ENCODE results near the gene TOR1A. TPM values are rescaled to one million over a fixed set of nuclear protein-coding genes. Genes with fewer than 3 reads are reported as not detected.
A peak's percentile ranks its signal among the peaks of the same experiment; 100 is the strongest.

Gene TOR1A
- total RNA-seq, 1 donor from 2014 or later: 45.3 TPM

GRCh38 chr9:129857207-129857606 lies 33.3 kb upstream of the TOR1A start:
- H3K27ac Mint-ChIP-seq (ENCODE audit: unreplicated experiment): peak overlapping the region; percentile 88
- no peaks in the 10 kb centered on the region for H3K9me3 Mint-ChIP-seq (ENCODE audit: low read depth)
- TF ChIP-seq CTCF (IDR thresholded peaks at IDR 0.05): no peak
- peak overlapping the region; percentile 16 for H3K4me3 Mint-ChIP-seq (ENCODE audit: unreplicated experiment)
- H3K36me3 Mint-ChIP-seq (ENCODE audit: low read depth): peaks cover 23% of the 10 kb centered on the region
- peaks cover 25% of the 10 kb centered on the region for H3K4me1 Mint-ChIP-seq (ENCODE audit: low read depth)
- H3K27me3 Mint-ChIP-seq (ENCODE audit: low read depth): no peaks in the 10 kb centered on the region
- DNase-seq (ENCODE audit: low spot score): no peak

- H3K27ac Mint-ChIP-seq (ENCODE audit: unreplicated experiment): no peak overlapping the region
- no peak for DNase-seq (ENCODE audit: low spot score)
Observed at GRCh38 chr9:129854588-129855110, 30.7 kb upstream of the TOR1A start.

GRCh38 chr9:129853614-129854013 lies 29.7 kb upstream of the TOR1A start:
- Mint-ChIP-seq H3K4me1 (ENCODE audit: low read depth) (peaks cover 52% of the 10 kb centered on the region), H3K36me3 (ENCODE audit: low read depth) (peaks cover 23% of the 10 kb centered on the region), H3K4me3 (ENCODE audit: unreplicated experiment) (no peak overlapping the region), H3K27me3 (ENCODE audit: low read depth) (no peaks in the 10 kb centered on the region), H3K27ac (ENCODE audit: unreplicated experiment) (no peak overlapping the region), H3K9me3 (ENCODE audit: low read depth) (no peaks in the 10 kb centered on the region)
- no peak for DNase-seq (ENCODE audit: low spot score)
- TF ChIP-seq CTCF (IDR thresholded peaks at IDR 0.05): no peak

More at GRCh38 chr9:129854588-129855110, 30.7 kb upstream of the TOR1A start:
- H3K27me3 Mint-ChIP-seq (ENCODE audit: low read depth): no peaks in the 10 kb centered on the region
- peaks cover 24% of the 10 kb centered on the region for H3K36me3 Mint-ChIP-seq (ENCODE audit: low read depth)
- no peak overlapping the region for H3K4me3 Mint-ChIP-seq (ENCODE audit: unreplicated experiment)
- H3K4me1 Mint-ChIP-seq (ENCODE audit: low read depth): peaks cover 48% of the 10 kb centered on the region
- TF ChIP-seq CTCF (IDR thresholded peaks at IDR 0.05): no peak
- no peaks in the 10 kb centered on the region for H3K9me3 Mint-ChIP-seq (ENCODE audit: low read depth)

- peaks cover 21% of the 10 kb centered on the region for H3K36me3 Mint-ChIP-seq (ENCODE audit: low read depth)
Observed at GRCh38 chr9:129852579-129852978, 28.6 kb upstream of the TOR1A start.

GRCh38 chr9:129851821-129852220 lies 27.9 kb upstream of the TOR1A start:
- Mint-ChIP-seq H3K36me3 (ENCODE audit: low read depth) (peaks cover 21% of the 10 kb centered on the region), H3K4me1 (ENCODE audit: low read depth) (peaks cover 45% of the 10 kb centered on the region), H3K27ac (ENCODE audit: unreplicated experiment) (no peak overlapping the region), H3K9me3 (ENCODE audit: low read depth) (no peaks in the 10 kb centered on the region), H3K4me3 (ENCODE audit: unreplicated experiment) (no peak overlapping the region), H3K27me3 (ENCODE audit: low read depth) (no peaks in the 10 kb centered on the region)
- no peak for TF ChIP-seq CTCF (IDR thresholded peaks at IDR 0.05)
- no peak for DNase-seq (ENCODE audit: low spot score)

More at GRCh38 chr9:129852579-129852978, 28.6 kb upstream of the TOR1A start:
- Mint-ChIP-seq H3K27ac (ENCODE audit: unreplicated experiment) (no peak overlapping the region), H3K4me3 (ENCODE audit: unreplicated experiment) (no peak overlapping the region), H3K9me3 (ENCODE audit: low read depth) (no peaks in the 10 kb centered on the region), H3K4me1 (ENCODE audit: low read depth) (peaks cover 52% of the 10 kb centered on the region), H3K27me3 (ENCODE audit: low read depth) (no peaks in the 10 kb centered on the region)
- TF ChIP-seq CTCF (IDR thresholded peaks at IDR 0.05): no peak
- DNase-seq (ENCODE audit: low spot score): no peak
